ENCODE data around the gene STXBP5.

DNA sequence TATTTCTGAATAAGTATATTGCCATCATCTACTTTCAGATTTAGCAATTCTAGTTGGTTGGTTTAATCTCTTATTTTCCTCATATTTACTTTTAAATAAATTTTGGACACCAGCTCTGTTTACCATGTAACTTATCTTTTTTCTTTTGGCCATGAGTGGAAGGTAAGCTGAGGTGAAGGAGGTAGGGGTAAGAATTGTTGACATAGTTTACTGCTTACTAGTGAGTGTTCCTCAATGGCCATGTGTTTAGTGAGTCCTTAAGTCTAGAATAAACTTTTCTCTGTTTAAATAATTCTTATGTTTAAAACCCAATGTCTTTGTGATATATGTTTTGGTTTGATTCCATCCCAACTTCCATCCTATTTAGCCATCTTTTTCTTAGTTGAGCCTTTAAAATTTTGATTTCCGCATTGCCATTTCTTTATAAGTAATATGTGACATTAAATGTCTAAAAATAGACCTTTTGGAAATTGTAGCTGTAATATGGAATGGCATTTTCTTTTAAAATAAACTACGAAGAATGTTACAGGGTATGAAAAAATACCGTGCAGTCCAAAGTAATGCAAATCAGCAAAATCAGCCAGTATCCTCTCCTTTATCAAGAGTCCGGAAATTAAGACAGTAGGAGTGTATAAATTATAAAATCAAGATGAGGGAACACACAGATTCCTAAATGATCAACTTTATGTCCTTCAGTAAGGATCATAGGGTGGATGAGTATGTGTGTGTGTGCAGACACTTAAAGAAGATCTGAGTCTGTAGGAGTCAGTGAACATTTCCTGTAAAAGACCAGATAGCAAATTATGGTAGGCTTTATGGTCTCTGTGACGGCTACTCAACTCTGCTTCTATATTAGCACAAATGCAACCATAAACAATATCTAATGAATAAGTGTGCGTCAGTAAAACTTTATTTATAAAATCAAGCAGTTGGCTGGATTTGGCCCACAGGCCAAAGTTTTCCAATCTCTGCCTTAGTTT, 10.3 kb downstream of the STXBP5 start:
- TF ChIP-seq POLR2A (IDR thresholded peaks at IDR 0.05; ENCODE audit: extremely low read depth, insufficient read length) (no peak), CTCF (IDR thresholded peaks at IDR 0.05; ENCODE audit: low read depth, low read length) (no peak)
- TF ChIP-seq, protein P1, sequence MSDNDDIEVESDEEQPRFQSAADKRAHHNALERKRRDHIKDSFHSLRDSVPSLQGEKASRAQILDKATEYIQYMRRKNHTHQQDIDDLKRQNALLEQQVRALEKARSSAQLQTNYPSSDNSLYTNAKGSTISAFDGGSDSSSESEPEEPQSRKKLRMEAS (IDR thresholded peaks at IDR 0.05; ENCODE audit: low read depth, low read length), result no peak
